Measurements from ENCODE around the gene TMEM247. TPM values are rescaled to one million over a fixed set of nuclear protein-coding genes. Genes with fewer than 3 reads are reported as not detected.

TMEM247 gene
- total and polyA plus RNA-seq, 2 donors from 2014 or later, result not detected

GRCh38 chr2:46487667-46488335, 8.4 kb downstream of the TMEM247 start:
- H3K9me3 ChIP-seq (ENCODE audit: control insufficient read depth in 2 of 3, insufficient read depth in 1 of 3, low read length in 3 of 3), result no peaks in the 10 kb centered on the region
- no peak for FAIRE-seq
- DNase-seq, result peak in 3 of 5 donors; percentile 16 to 93 (median 51)
- H3K4me1 ChIP-seq (ENCODE audit: control insufficient read depth in 2 of 3, insufficient read depth in 2 of 3, low read depth in 1 of 3, low read length in 3 of 3), result peaks cover 0 to 10% (median 0%) of the 10 kb centered on the region in 3 donors
- no peak overlapping the region for H3K4me3 ChIP-seq (ENCODE audit: low read length in 3 of 3)
- no peak overlapping the region for H3K9ac ChIP-seq (ENCODE audit: low read length in 3 of 3)
- H3K27ac ChIP-seq (ENCODE audit: low read depth in 2 of 2, low read length in 2 of 2), result no peak overlapping the region
- no peak for TF ChIP-seq CTCF (IDR thresholded peaks at IDR 0.05; ENCODE audit: borderline replicate concordance, extremely low read depth, insufficient read depth)
- intact Hi-C loops (cut with DNase I), result no loop called here
- no peaks in the 10 kb centered on the region for H3K36me3 ChIP-seq (ENCODE audit: control insufficient read depth in 2 of 3, insufficient read depth in 3 of 3, low read length in 3 of 3)
- no peaks in the 10 kb centered on the region for H3K27me3 ChIP-seq (ENCODE audit: control insufficient read depth, insufficient read depth, low read length)

- Histone ChIP-seq H3K9me3 (ENCODE audit: control insufficient read depth in 2 of 3, insufficient read depth in 1 of 3, low read length in 3 of 3) (no peaks in the 10 kb centered on the region), H3K27ac (ENCODE audit: low read depth in 2 of 2, low read length in 2 of 2) (no peak overlapping the region), H3K36me3 (ENCODE audit: control insufficient read depth in 2 of 3, insufficient read depth in 3 of 3, low read length in 3 of 3) (no peaks in the 10 kb centered on the region), H3K9ac (ENCODE audit: low read length in 3 of 3) (no peak overlapping the region), H3K27me3 (ENCODE audit: control insufficient read depth, insufficient read depth, low read length) (no peaks in the 10 kb centered on the region), H3K4me3 (ENCODE audit: low read length in 3 of 3) (no peak overlapping the region), H3K4me1 (ENCODE audit: control insufficient read depth in 2 of 3, insufficient read depth in 2 of 3, low read depth in 1 of 3, low read length in 3 of 3) (peaks cover 0 to 10% (median 0%) of the 10 kb centered on the region in 3 donors)
- intact Hi-C loops (cut with DNase I), result no loop called here
- TF ChIP-seq CTCF (IDR thresholded peaks at IDR 0.05; ENCODE audit: borderline replicate concordance, extremely low read depth, insufficient read depth), result no peak
- no peak for DNase-seq
- no peak for FAIRE-seq
Observed at GRCh38 chr2:46488389-46488788, 9.0 kb downstream of the TMEM247 start.

- no peak for FAIRE-seq
Observed at GRCh38 chr2:46489423-46490174, 10.2 kb downstream of the TMEM247 start.

More at GRCh38 chr2:46489423-46490174, 10.2 kb downstream of the TMEM247 start:
- H3K4me1 ChIP-seq (ENCODE audit: control insufficient read depth in 2 of 3, insufficient read depth in 2 of 3, low read depth in 1 of 3, low read length in 3 of 3), result peaks cover 0 to 10% (median 0%) of the 10 kb centered on the region in 3 donors
- no peak for DNase-seq
- no peak overlapping the region for H3K27ac ChIP-seq (ENCODE audit: low read depth in 2 of 2, low read length in 2 of 2)
- no peaks in the 10 kb centered on the region for H3K36me3 ChIP-seq (ENCODE audit: control insufficient read depth in 2 of 3, insufficient read depth in 3 of 3, low read length in 3 of 3)
- no peak for TF ChIP-seq CTCF (IDR thresholded peaks at IDR 0.05; ENCODE audit: borderline replicate concordance, extremely low read depth, insufficient read depth)
- H3K9me3 ChIP-seq (ENCODE audit: control insufficient read depth in 2 of 3, insufficient read depth in 1 of 3, low read length in 3 of 3), result no peaks in the 10 kb centered on the region
- no peak overlapping the region for H3K4me3 ChIP-seq (ENCODE audit: low read length in 3 of 3)
- no peaks in the 10 kb centered on the region for H3K27me3 ChIP-seq (ENCODE audit: control insufficient read depth, insufficient read depth, low read length)
- intact Hi-C loops (cut with DNase I), result no loop called here
- H3K9ac ChIP-seq (ENCODE audit: low read length in 3 of 3), result no peak overlapping the region
